Chondrocyte (in vitro differentiated cells): Measurements from ENCODE around the gene KIF16B. TPM values are rescaled to one million over a fixed set of nuclear protein-coding genes. Genes with fewer than 3 reads are reported as not detected.

Source experiments
- DNase-seq: peaks from one replicate; pipeline ENCODE4 v3.0.0; 2021; ENCODE audit warnings: mixed read lengths, low spot score
- H3K27ac Mint-ChIP-seq: one replicate; pipeline ENCODE4 v1.8.0; 2021; ENCODE audit warnings: mild to moderate bottlenecking, moderate library complexity, mixed read lengths; ENCODE audit not compliant: unreplicated experiment
- H3K27me3 Mint-ChIP-seq: 2 replicates; pipeline ENCODE4 v1.8.0; 2021; ENCODE audit warnings: low read depth, mixed read lengths
- H3K36me3 Mint-ChIP-seq: 2 replicates; pipeline ENCODE4 v1.8.0; 2021; ENCODE audit warnings: low read depth, mixed read lengths
- H3K4me1 Mint-ChIP-seq: 2 replicates; pipeline ENCODE4 v1.8.0; 2021; ENCODE audit warnings: low read depth, mild to moderate bottlenecking, mixed read lengths
- H3K4me3 Mint-ChIP-seq: one replicate; pipeline ENCODE4 v1.8.0; 2021; ENCODE audit warnings: mild to moderate bottlenecking, moderate library complexity, mixed read lengths; ENCODE audit not compliant: unreplicated experiment
- H3K9me3 Mint-ChIP-seq: 2 replicates; pipeline ENCODE4 v1.8.0; 2021; ENCODE audit warnings: low read depth, mixed read lengths
- CTCF ChIP-seq: fragments of 200-600 bp; sonication (generic); IDR thresholded peaks from 2 replicates; pipeline ENCODE4 v1.5.0; 2021; ENCODE audit warnings: antibody characterized with exemption, mild to moderate bottlenecking, moderate library complexity
- total RNA-seq: library from RNA; stranded (reverse); gene quantifications from 3 replicates; pipeline ENCODE4 v1.2.1, GENCODE V29; 2021

Gene KIF16B
- total RNA-seq, 1 donor from 2014 or later, result 11.2 TPM

- no peaks in the 10 kb centered on the region for H3K27me3 Mint-ChIP-seq
- peaks cover 3% of the 10 kb centered on the region for H3K36me3 Mint-ChIP-seq
- H3K4me3 Mint-ChIP-seq, result no peak overlapping the region
- no peak for DNase-seq
- no peak for TF ChIP-seq CTCF
- no peak overlapping the region for H3K27ac Mint-ChIP-seq
- no peaks in the 10 kb centered on the region for H3K4me1 Mint-ChIP-seq
- H3K9me3 Mint-ChIP-seq, result peaks cover 7% of the 10 kb centered on the region
Observed at GRCh38 chr20:16286601-16287000, 286.6 kb downstream of the KIF16B start.

- H3K36me3 Mint-ChIP-seq, result peaks cover 3% of the 10 kb centered on the region
- no peak overlapping the region for H3K27ac Mint-ChIP-seq
- H3K9me3 Mint-ChIP-seq, result peaks cover 7% of the 10 kb centered on the region
- TF ChIP-seq CTCF, result no peak
- no peak overlapping the region for H3K4me3 Mint-ChIP-seq
- no peak for DNase-seq
- no peaks in the 10 kb centered on the region for H3K4me1 Mint-ChIP-seq
- no peaks in the 10 kb centered on the region for H3K27me3 Mint-ChIP-seq
Observed at GRCh38 chr20:16284385-16285100, 288.7 kb downstream of the KIF16B start.

- Mint-ChIP-seq H3K4me3 (no peak overlapping the region), H3K27ac (no peak overlapping the region), H3K27me3 (no peaks in the 10 kb centered on the region), H3K36me3 (peaks cover 3% of the 10 kb centered on the region), H3K4me1 (no peaks in the 10 kb centered on the region), H3K9me3 (peaks cover 7% of the 10 kb centered on the region)
- no peak for DNase-seq
- no peak for TF ChIP-seq CTCF
Observed at GRCh38 chr20:16283978-16284377, 289.3 kb downstream of the KIF16B start.

GRCh38 chr20:16283307-16283706 is 289.9 kb downstream of the KIF16B start:
- peaks cover 3% of the 10 kb centered on the region for H3K36me3 Mint-ChIP-seq
- no peak overlapping the region for H3K27ac Mint-ChIP-seq
- no peaks in the 10 kb centered on the region for H3K27me3 Mint-ChIP-seq
- no peaks in the 10 kb centered on the region for H3K4me1 Mint-ChIP-seq
- no peak overlapping the region for H3K4me3 Mint-ChIP-seq
- no peak for TF ChIP-seq CTCF
- no peak for DNase-seq
- peaks cover 7% of the 10 kb centered on the region for H3K9me3 Mint-ChIP-seq

GRCh38 chr20:16280219-16280618 is 293.0 kb downstream of the KIF16B start:
- peaks cover 7% of the 10 kb centered on the region for H3K9me3 Mint-ChIP-seq
- no peak for TF ChIP-seq CTCF
- no peak overlapping the region for H3K4me3 Mint-ChIP-seq
- no peak overlapping the region for H3K27ac Mint-ChIP-seq
- H3K27me3 Mint-ChIP-seq, result no peaks in the 10 kb centered on the region
- no peak for DNase-seq
- H3K4me1 Mint-ChIP-seq, result no peaks in the 10 kb centered on the region
- H3K36me3 Mint-ChIP-seq, result peaks cover 5% of the 10 kb centered on the region
